AG04449 (cell line): ENCODE results near the gene MMRN2.
"Not testable (repeated sequence)": the region's sequence is repeated elsewhere in the genome, so short reads cannot be mapped to it uniquely, and the experiment has no call there.

Experiments used
- CTCF ChIA-PET: fragments of 350-600 bp; formaldehyde crosslinking; extraction: SDS; loops from one replicate; lab custom pipeline; 2021; ENCODE audit warnings: antibody characterized with exemption; lab: Yijun Ruan, JAX
- POLR2A ChIA-PET: fragments of 400-600, 350-600 bp; formaldehyde crosslinking; extraction: SDS; loops from one replicate; lab custom pipeline; 2020; ENCODE audit warnings: antibody characterized with exemption, inconsistent platforms; lab: Yijun Ruan, JAX
- DNase-seq: peaks from one replicate; pipeline ENCODE4 v3.0.0-alpha.2; 2010; ENCODE audit warnings: low read depth, low spot score
- H3K4me3 ChIP-seq: 2 replicates; pipeline ENCODE4 v1.5.1; 2011; ENCODE audit warnings: low read depth, mild to moderate bottlenecking, control low read depth, low read length
- CTCF ChIP-seq: IDR thresholded peaks from one replicate; pipeline ENCODE4 v1.5.1; 2011; ENCODE audit warnings: mild to moderate bottlenecking, moderate library complexity, low read length, control low read depth, inconsistent platforms; ENCODE audit not compliant: insufficient read depth; ENCODE audit errors: missing control alignments

Gene MMRN2, protein sequence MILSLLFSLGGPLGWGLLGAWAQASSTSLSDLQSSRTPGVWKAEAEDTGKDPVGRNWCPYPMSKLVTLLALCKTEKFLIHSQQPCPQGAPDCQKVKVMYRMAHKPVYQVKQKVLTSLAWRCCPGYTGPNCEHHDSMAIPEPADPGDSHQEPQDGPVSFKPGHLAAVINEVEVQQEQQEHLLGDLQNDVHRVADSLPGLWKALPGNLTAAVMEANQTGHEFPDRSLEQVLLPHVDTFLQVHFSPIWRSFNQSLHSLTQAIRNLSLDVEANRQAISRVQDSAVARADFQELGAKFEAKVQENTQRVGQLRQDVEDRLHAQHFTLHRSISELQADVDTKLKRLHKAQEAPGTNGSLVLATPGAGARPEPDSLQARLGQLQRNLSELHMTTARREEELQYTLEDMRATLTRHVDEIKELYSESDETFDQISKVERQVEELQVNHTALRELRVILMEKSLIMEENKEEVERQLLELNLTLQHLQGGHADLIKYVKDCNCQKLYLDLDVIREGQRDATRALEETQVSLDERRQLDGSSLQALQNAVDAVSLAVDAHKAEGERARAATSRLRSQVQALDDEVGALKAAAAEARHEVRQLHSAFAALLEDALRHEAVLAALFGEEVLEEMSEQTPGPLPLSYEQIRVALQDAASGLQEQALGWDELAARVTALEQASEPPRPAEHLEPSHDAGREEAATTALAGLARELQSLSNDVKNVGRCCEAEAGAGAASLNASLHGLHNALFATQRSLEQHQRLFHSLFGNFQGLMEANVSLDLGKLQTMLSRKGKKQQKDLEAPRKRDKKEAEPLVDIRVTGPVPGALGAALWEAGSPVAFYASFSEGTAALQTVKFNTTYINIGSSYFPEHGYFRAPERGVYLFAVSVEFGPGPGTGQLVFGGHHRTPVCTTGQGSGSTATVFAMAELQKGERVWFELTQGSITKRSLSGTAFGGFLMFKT

DNA sequence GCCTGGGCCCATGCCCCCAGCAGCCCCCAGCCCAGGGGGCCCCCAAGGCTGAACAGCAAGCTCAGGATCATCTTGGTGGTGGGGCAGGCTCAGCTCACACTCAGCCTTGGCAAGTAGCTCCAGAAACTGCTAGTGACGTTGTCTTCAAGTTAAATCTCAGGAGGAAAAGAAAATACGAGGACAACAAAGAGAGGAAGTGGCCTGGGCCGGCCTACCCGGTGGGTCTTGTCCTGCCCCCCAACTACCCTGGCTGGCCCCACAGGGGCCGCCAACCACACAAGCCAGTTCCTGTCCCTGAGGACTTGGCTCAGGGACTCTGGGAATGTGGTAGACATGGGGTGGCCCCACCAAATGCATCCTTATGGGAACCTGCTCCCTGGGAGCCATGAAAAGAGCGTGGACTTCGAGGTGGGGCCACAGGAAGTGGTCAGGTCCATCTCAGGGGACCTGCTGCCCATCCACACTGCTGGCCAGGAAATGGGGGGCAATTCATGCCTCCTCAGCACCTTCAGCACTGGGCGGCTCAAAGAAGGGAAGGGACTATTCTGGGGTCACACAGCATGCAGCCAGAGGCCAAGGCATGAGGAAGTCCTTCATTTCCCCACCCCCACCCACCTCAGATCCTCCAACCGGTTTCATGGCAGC is at the start of gene MMRN2:
MMRN2 (minus strand) TSS at position 145 of the 645 bp plus-strand sequence; CDS start at position 71, 74 bp downstream.
- DNase-seq = no peak
- TF ChIP-seq CTCF = no peak
- ChIA-PET POLR2A (no interaction called here), CTCF (interaction anchor here (0.7 to 10.1 kb wide), 4 partner anchors 11 to 269 kb away, joined by 3 to 171 read pairs (median 41); partner anchors contain the start of gene ADIRF)
- no peak within 1 kb of the TSS for H3K4me3 ChIP-seq

DNA sequence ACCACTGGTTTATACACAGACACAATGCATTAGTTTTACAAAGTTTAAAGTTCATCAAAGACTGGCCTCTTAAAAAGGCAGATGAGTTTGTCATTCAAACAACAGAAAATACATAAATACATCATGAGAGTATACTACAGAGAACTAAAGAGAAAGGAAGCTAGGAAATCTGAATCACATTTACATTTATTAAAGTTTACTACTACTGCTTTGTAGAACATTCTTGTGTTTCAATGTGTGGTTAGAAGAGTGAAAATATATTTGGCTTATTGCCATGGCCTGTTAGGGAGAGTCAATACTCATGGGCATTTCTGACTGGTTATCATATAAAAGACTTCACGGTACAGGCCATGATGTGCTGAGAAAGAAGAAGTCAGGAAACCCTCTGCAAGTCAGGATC is 49.7 kb upstream of the MMRN2 start:
- DNase-seq, H3K4me3 ChIP-seq, POLR2A ChIA-PET: not testable (repeated sequence)
- CTCF ChIA-PET = interaction anchor here (1.4 kb wide), 1 partner anchor 10 kb away, joined by 3 read pairs; no protein-coding TSS in a partner anchor

- ChIA-PET CTCF (interaction anchor here (0.8 kb wide), 1 partner anchor 61 kb away, joined by 4 read pairs; no protein-coding TSS in a partner anchor), POLR2A (no interaction called here)
- TF ChIP-seq CTCF = no peak
- H3K4me3 ChIP-seq = no peak overlapping the region
- no peak for DNase-seq
Observed at GRCh38 chr10:87000491-87000890, 43.1 kb upstream of the MMRN2 start.

- DNase-seq, CTCF ChIA-PET, POLR2A ChIA-PET, H3K4me3 ChIP-seq: not testable (repeated sequence)
Observed at GRCh38 chr10:86999802-87000403, 42.5 kb upstream of the MMRN2 start.

- POLR2A ChIA-PET = no interaction called here
- CTCF ChIA-PET = no interaction called here
- DNase-seq = no peak
- TF ChIP-seq CTCF = no peak
- H3K4me3 ChIP-seq = no peak overlapping the region
Observed at GRCh38 chr10:86992929-86993328, 35.5 kb upstream of the MMRN2 start.

GRCh38 chr10:86992456-86992855 is 35.0 kb upstream of the MMRN2 start:
- no peak for TF ChIP-seq CTCF
- H3K4me3 ChIP-seq = no peak overlapping the region
- POLR2A ChIA-PET = no interaction called here
- CTCF ChIA-PET = no interaction called here
- no peak for DNase-seq

- H3K4me3 ChIP-seq, POLR2A ChIA-PET, CTCF ChIA-PET, DNase-seq: not testable (repeated sequence)
Observed at GRCh38 chr10:86991362-86991761, 33.9 kb upstream of the MMRN2 start.
